ENCODE results near the gene CNOT1. TPM values are rescaled to one million over a fixed set of nuclear protein-coding genes. Genes with fewer than 3 reads are reported as not detected.

Gene CNOT1
- total and polyA plus RNA-seq, 3 donors from 2014 or later = 267 to 449 (median 272) TPM

GRCh38 chr16:58497468-58497867 is 132.2 kb downstream of the CNOT1 start:
- H3K4me3 ChIP-seq = no peak overlapping the region
- TF ChIP-seq CTCF (IDR thresholded peaks at IDR 0.05) (no peak), POLR2A (IDR thresholded peaks at IDR 0.05) (no peak)
- peaks cover 46% of the 10 kb centered on the region for H3K4me1 ChIP-seq
- H3K9me3 ChIP-seq = no peaks in the 10 kb centered on the region
- no peak overlapping the region for H3K27ac ChIP-seq
- no peak for DNase-seq
- WGBS, 2 donors = 69% methylated on average over 2 of the region's 2 CpGs
- no peaks in the 10 kb centered on the region for H3K36me3 ChIP-seq (ENCODE audit: low read depth, missing control alignments)
- H3K27me3 ChIP-seq = no peaks in the 10 kb centered on the region
- intact Hi-C loops (cut with DNase I; ENCODE audit: low total_unique reads) = no loop called here

- Histone ChIP-seq H3K27me3 (no peaks in the 10 kb centered on the region), H3K4me3 (no peak overlapping the region), H3K36me3 (ENCODE audit: low read depth, missing control alignments) (no peaks in the 10 kb centered on the region), H3K4me1 (peaks cover 37% of the 10 kb centered on the region), H3K27ac (peak overlapping the region; percentile 47 to 72), H3K9me3 (no peaks in the 10 kb centered on the region)
- DNase-seq = peak; percentile 55
- TF ChIP-seq CTCF (IDR thresholded peaks at IDR 0.05) = no peak
- no peak for TF ChIP-seq POLR2A (IDR thresholded peaks at IDR 0.05)
- WGBS, 2 donors = 51 to 72% methylated on average over 15 to 24 of the region's 24 CpGs
- intact Hi-C loops (cut with DNase I; ENCODE audit: low total_unique reads) = no loop called here
These were observed 133.9 kb downstream of the CNOT1 start for GRCh38 chr16:58495521-58496331.

GRCh38 chr16:58494981-58495520 is 134.6 kb downstream of the CNOT1 start:
- peak overlapping the region; percentile 47 to 72 for H3K27ac ChIP-seq
- 29 to 34% methylated on average over 8 of the region's 8 CpGs for WGBS, 2 donors
- no peaks in the 10 kb centered on the region for H3K27me3 ChIP-seq
- H3K9me3 ChIP-seq = no peaks in the 10 kb centered on the region
- H3K4me3 ChIP-seq = no peak overlapping the region
- H3K36me3 ChIP-seq (ENCODE audit: low read depth, missing control alignments) = no peaks in the 10 kb centered on the region
- intact Hi-C loops (cut with DNase I; ENCODE audit: low total_unique reads) = loop anchor here (5.0 kb wide), 1 partner anchor 158 kb away; no protein-coding TSS in a partner anchor
- TF ChIP-seq CTCF (IDR thresholded peaks at IDR 0.05) (peak in 2 of 3 experiments; percentile 29 to 42), POLR2A (IDR thresholded peaks at IDR 0.05) (no peak)
- H3K4me1 ChIP-seq = peaks cover 31% of the 10 kb centered on the region
- peak; percentile 95 for DNase-seq

GRCh38 chr16:58493756-58494431 is 135.7 kb downstream of the CNOT1 start:
- TF ChIP-seq POLR2A (IDR thresholded peaks at IDR 0.05) (no peak), CTCF (IDR thresholded peaks at IDR 0.05) (no peak)
- WGBS, 2 donors = 81 to 87% methylated on average over 12 to 20 of the region's 20 CpGs
- Histone ChIP-seq H3K9me3 (no peaks in the 10 kb centered on the region), H3K27ac (peak overlapping the region; percentile 19 to 61), H3K4me3 (no peak overlapping the region), H3K4me1 (peaks cover 29% of the 10 kb centered on the region), H3K36me3 (ENCODE audit: low read depth, missing control alignments) (no peaks in the 10 kb centered on the region), H3K27me3 (no peaks in the 10 kb centered on the region)
- DNase-seq = no peak
- intact Hi-C loops (cut with DNase I; ENCODE audit: low total_unique reads) = loop anchor here (5.0 kb wide), 1 partner anchor 157 kb away; no protein-coding TSS in a partner anchor

Data from testis (tissue), 3 donors.